CD14-positive monocyte (primary cell): Measurements from ENCODE around the gene EPHA1. TPM values are rescaled to one million over a fixed set of nuclear protein-coding genes. Genes with fewer than 3 reads are reported as not detected.
A peak's percentile ranks its signal among the peaks of the same experiment; 100 is the strongest.

ENCODE experiments used
- DNase-seq, 3 donors: peaks; one replicate each; pipeline ENCODE4 v3.0.0-alpha.2; 2011 to 2022
- H2AFZ ChIP-seq: 2 replicates; pipeline ENCODE4 v1.6.0; 2012; ENCODE audit warnings: mild to moderate bottlenecking, low read depth, low read length, inconsistent platforms; ENCODE audit not compliant: insufficient read depth, poor library complexity, severe bottlenecking
- H3K27ac ChIP-seq, 2 donors: 1 replicate in 1 of 2; 2 replicates in 1 of 2; pipeline ENCODE4 v1.5.1; 2012 to 2013; ENCODE audit warnings: low read length in 2 of 2, control low read depth in 1 of 2, inconsistent platforms in 1 of 2, low read depth in 1 of 2, mild to moderate bottlenecking in 1 of 2
- H3K27me3 ChIP-seq, 2 donors: one replicate each; pipeline versions ENCODE4 v1.6.0 to v1.6.1; 2011 to 2013; ENCODE audit warnings: low read length in 2 of 2; ENCODE audit not compliant: control insufficient read depth in 2 of 2, insufficient read depth in 2 of 2
- H3K36me3 ChIP-seq, 2 donors: replicated peaks in 1 of 2; 1 replicate in 1 of 2; 2 replicates in 1 of 2; pipeline versions ENCODE4 v1.5.1 to v1.6.1; 2012 to 2013; ENCODE audit warnings: low read length in 2 of 2, control low read depth in 1 of 2, inconsistent platforms in 1 of 2, mild to moderate bottlenecking in 1 of 2; ENCODE audit not compliant: insufficient read depth in 2 of 2, control insufficient read depth in 1 of 2
- H3K4me1 ChIP-seq, 2 donors: 1 replicate in 1 of 2; 2 replicates in 1 of 2; pipeline versions ENCODE4 v1.5.1 to v1.6.1; 2012 to 2013; ENCODE audit warnings: low read length in 2 of 2, control low read depth in 1 of 2, inconsistent platforms in 1 of 2, mild to moderate bottlenecking in 1 of 2, moderate library complexity in 1 of 2; ENCODE audit not compliant: insufficient read depth in 2 of 2, control insufficient read depth in 1 of 2
- H3K4me2 ChIP-seq: replicated peaks from 2 replicates; pipeline ENCODE3; 2012; ENCODE audit warnings: low read length, moderate library complexity, mild to moderate bottlenecking; ENCODE audit not compliant: poor library complexity, severe bottlenecking; ENCODE audit errors: extremely low read depth
- H3K4me3 ChIP-seq, 3 experiments: fragments of 200-600 bp in 1 of 3; sonication (generic) in 1 of 3; replicated peaks in 1 of 3; 1 replicate in 2 of 3; 2 replicates in 1 of 3; pipeline ENCODE4 v1.5.1; 2011 to 2013; ENCODE audit warnings: low read length in 3 of 3, mild to moderate bottlenecking in 3 of 3, control low read depth in 2 of 3, low read depth in 2 of 3, inconsistent platforms in 1 of 3, moderate library complexity in 1 of 3
- H3K79me2 ChIP-seq: 2 replicates; pipeline ENCODE4 v1.6.0; 2012; ENCODE audit warnings: mild to moderate bottlenecking, control low read depth, inconsistent platforms, low read length, moderate library complexity; ENCODE audit not compliant: insufficient read depth
- H3K9ac ChIP-seq: 2 replicates; pipeline ENCODE4 v1.6.0; 2017; ENCODE audit warnings: low read length, mild to moderate bottlenecking; ENCODE audit not compliant: insufficient read depth, poor library complexity, severe bottlenecking
- H3K9me3 ChIP-seq, 2 donors: replicated peaks in 1 of 2; 1 replicate in 1 of 2; 2 replicates in 1 of 2; pipeline versions ENCODE4 v1.5.1 to v1.6.1; 2012 to 2013; ENCODE audit warnings: low read length in 2 of 2, control low read depth in 1 of 2; ENCODE audit not compliant: control insufficient read depth in 1 of 2, insufficient read depth in 1 of 2
- H4K20me1 ChIP-seq: 2 replicates; pipeline ENCODE4 v1.6.0; 2012; ENCODE audit warnings: mild to moderate bottlenecking, low read length, control low read depth, moderate library complexity; ENCODE audit not compliant: insufficient read depth
- H3K27ac Mint-ChIP-seq, 7 donors: one replicate each; pipeline ENCODE4 v1.8.0; 2020; ENCODE audit warnings: mild to moderate bottlenecking in 7 of 7, mixed read lengths in 7 of 7, moderate library complexity in 6 of 7, inconsistent platforms in 2 of 7
- H3K27me3 Mint-ChIP-seq, 3 donors: one replicate each; pipeline ENCODE4 v1.8.0; 2021 to 2022; ENCODE audit warnings: low read depth in 3 of 3, mild to moderate bottlenecking in 3 of 3, mixed read lengths in 3 of 3, moderate library complexity in 3 of 3, inconsistent platforms in 1 of 3
- H3K36me3 Mint-ChIP-seq, 2 donors: one replicate each; pipeline ENCODE4 v1.8.0; 2020; ENCODE audit warnings: mixed read lengths in 2 of 2, inconsistent platforms in 1 of 2, mild to moderate bottlenecking in 1 of 2
- H3K4me1 Mint-ChIP-seq: one replicate; pipeline ENCODE4 v1.8.0; 2020; ENCODE audit warnings: mild to moderate bottlenecking, mixed read lengths
- H3K4me3 Mint-ChIP-seq, 2 donors: one replicate each; pipeline ENCODE4 v1.8.0; 2020; ENCODE audit warnings: mild to moderate bottlenecking in 2 of 2, mixed read lengths in 2 of 2, moderate library complexity in 1 of 2
- H3K9me3 Mint-ChIP-seq, 7 donors: one replicate each; pipeline ENCODE4 v1.8.0; 2020 to 2022; ENCODE audit warnings: mixed read lengths in 7 of 7, mild to moderate bottlenecking in 6 of 7, moderate library complexity in 6 of 7, inconsistent platforms in 2 of 7
- WGBS: methylation state at CpG from one replicate; pipeline ENCODE4 v1.1.5; 2013; ENCODE audit warnings: missing lambda C conversion rate; ENCODE audit not compliant: insufficient coverage; 5-methylcytosine and 5-hydroxymethylcytosine counted together
- intact Hi-C, 2 donors: fragments of 100-400 bp; cut with micrococcal nuclease; formaldehyde crosslinking; loops; one replicate each; pipeline versions ENCODE4 v1.15.0 to v1.15.1; 2023
- polyA minus RNA-seq: library from RNA; depleted of rRNA, polyadenylated mRNA; stranded (reverse); fragments of >200 nt; gene quantifications from 2 replicates; pipeline ENCODE4 v1.2.3, GENCODE V29; 2012
- polyA plus RNA-seq, 3 donors: library from polyadenylated mRNA; depleted of rRNA in 1 of 3; unstranded in 2 of 3; stranded (reverse) in 1 of 3; fragments of 300-500 nt in 2 of 3; fragments of >200 nt in 1 of 3; fragmentation: Illumina TruSeq in 2 of 3; gene quantifications; 1 replicate in 2 of 3; 2 replicates in 1 of 3; pipeline ENCODE4 v1.2.3, GENCODE V29; 2012 to 2021
- total RNA-seq, 12 experiments: library from RNA in 1 of 12; stranded (reverse) in 1 of 12; fragments of 120-200 nt in 1 of 12; gene quantifications; one replicate each; pipeline ENCODE4 v1.2.4 and lab custom pipeline; 2013 to 2026; ENCODE audit warnings: mixed read lengths in 6 of 12, inconsistent platforms in 1 of 12
- TF ChIP-seq, protein P1 (sequence below): fragments of 200-600 bp; IDR thresholded peaks from one replicate; pipeline ENCODE4 v1.8.0; 2022; ENCODE audit warnings: antibody characterized with exemption, mild to moderate bottlenecking

Gene EPHA1
- total RNA-seq (2013) = 0.25 TPM
- polyA plus RNA-seq (under 1 TPM in 2 of 3 donors, not detected in 1; 0.50 to 0.95 TPM), polyA minus RNA-seq (0.48 and 0.69 TPM in 2 replicates), total RNA-seq (lab: John Stamatoyannopoulos, UW) (0 to 1.4 (median 0.25) reads per million in 11 experiments)

DNA sequence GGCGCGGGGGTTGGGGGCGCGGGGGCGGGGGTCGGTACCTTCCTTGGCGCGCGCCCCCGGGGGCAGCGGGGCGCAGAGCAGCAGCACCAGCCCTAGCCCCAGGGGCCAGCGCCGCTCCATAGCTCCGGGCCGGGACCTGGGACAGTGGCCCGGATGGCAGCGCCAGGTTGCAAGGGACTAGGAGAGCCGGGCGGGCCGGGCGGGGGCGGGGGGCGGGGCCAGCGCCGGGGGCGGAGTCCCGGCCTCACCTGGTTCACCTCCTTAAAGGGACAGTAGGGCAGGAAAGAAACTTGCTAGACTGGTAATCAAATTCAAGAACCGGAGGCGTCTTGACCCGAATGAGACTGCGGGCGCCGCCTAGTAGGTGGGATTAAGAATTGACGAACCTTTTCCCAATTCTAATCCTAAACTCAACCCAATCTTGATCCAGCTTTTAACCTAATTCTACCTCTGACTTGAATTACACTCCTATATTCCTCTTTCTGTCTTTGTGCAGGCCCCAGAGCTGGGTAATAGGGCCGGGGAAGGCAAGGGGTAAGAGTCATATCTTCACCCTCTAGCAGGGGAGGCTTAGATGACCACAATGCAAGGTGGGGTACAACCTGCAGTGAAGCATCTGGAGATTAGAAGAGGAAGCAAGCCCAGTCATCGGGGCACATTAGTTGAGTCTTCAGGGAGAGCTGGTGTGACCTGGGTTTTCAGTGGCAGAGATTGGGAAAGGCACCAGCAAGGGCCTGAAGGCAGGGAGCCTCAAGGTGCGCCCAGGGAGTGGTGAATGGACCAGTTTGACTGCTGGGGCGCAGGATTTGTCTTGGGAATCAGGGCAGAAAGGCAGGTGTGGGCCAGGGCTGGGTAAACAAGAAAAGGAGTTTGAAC lies at the start of gene EPHA1:
Gene EPHA1, minus strand, starts transcription at position 171 of the 876 bp plus-strand sequence. Its CDS starts 51 bp downstream, at position 120.
- H3K9ac ChIP-seq = peak within 1 kb of the TSS; percentile 19
- peaks cover 68% of the 10 kb centered on the region for H3K4me1 Mint-ChIP-seq
- intact Hi-C loops = loop anchor here in 1 of 2 donors (10.0 kb wide), 1 partner anchor 94 kb away; the partner anchor contains the start of gene CLCN1
- peak within 1 kb of the TSS; percentile 55 for H2AFZ ChIP-seq
- 40% methylated on average over 5 of the region's 39 CpGs for WGBS
- H3K4me2 ChIP-seq = peak within 1 kb of the TSS; percentile 83
- peaks cover 63 to 65% of the 10 kb centered on the region in 2 donors for H3K4me1 ChIP-seq
- TF ChIP-seq, protein P1, sequence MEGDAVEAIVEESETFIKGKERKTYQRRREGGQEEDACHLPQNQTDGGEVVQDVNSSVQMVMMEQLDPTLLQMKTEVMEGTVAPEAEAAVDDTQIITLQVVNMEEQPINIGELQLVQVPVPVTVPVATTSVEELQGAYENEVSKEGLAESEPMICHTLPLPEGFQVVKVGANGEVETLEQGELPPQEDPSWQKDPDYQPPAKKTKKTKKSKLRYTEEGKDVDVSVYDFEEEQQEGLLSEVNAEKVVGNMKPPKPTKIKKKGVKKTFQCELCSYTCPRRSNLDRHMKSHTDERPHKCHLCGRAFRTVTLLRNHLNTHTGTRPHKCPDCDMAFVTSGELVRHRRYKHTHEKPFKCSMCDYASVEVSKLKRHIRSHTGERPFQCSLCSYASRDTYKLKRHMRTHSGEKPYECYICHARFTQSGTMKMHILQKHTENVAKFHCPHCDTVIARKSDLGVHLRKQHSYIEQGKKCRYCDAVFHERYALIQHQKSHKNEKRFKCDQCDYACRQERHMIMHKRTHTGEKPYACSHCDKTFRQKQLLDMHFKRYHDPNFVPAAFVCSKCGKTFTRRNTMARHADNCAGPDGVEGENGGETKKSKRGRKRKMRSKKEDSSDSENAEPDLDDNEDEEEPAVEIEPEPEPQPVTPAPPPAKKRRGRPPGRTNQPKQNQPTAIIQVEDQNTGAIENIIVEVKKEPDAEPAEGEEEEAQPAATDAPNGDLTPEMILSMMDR = peak; percentile 35
- H3K4me3 Mint-ChIP-seq = peak within 1 kb of the TSS; percentile 75 to 88
- H3K27me3 ChIP-seq = no peaks in the 10 kb centered on the region
- peak in 2 of 3 donors; percentile 26 to 33 for DNase-seq
- peak within 1 kb of the TSS; percentile 17 to 73 (median 37) for H3K4me3 ChIP-seq
- H3K36me3 ChIP-seq = no peaks in the 10 kb centered on the region
- peaks cover 38% of the 10 kb centered on the region for H3K79me2 ChIP-seq
- peak within 1 kb of the TSS; percentile 70 to 96 (median 88) for H3K27ac Mint-ChIP-seq
- peaks cover 0 to 3% (median 0%) of the 10 kb centered on the region in 3 donors for H3K27me3 Mint-ChIP-seq
- H4K20me1 ChIP-seq = no peaks in the 10 kb centered on the region
- H3K27ac ChIP-seq = peak within 1 kb of the TSS in 1 of 2 donors; percentile 80
- no peaks in the 10 kb centered on the region for H3K9me3 ChIP-seq
- peaks cover 0 to 2% (median 0%) of the 10 kb centered on the region in 7 donors for H3K9me3 Mint-ChIP-seq
- H3K36me3 Mint-ChIP-seq = peaks cover 0 to 2% of the 10 kb centered on the region in 2 donors

DNA sequence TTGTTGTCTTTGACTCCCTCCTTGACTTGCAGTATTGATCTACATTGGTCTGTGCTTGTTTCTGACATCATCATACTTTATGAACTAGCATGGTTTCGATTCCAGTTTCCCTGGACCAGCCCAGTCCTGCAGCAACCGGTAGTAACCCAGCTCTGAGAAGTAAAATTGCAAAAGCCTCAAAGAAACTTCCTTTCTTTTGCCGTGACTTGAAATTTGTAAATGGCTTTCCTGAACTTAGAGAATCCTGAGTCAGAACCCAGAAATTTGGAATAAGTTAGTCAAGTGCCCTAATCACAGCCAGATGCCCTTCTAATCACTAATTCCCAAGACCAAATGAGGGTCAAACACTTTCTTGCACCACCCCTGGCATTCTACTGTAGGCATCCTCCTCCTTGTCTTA lies 49.6 kb upstream of the EPHA1 start:
- Histone ChIP-seq H3K79me2 (peaks cover 5% of the 10 kb centered on the region), H3K4me2 (peak overlapping the region; percentile 59), H3K9ac (peak overlapping the region; percentile 2), H3K36me3 (no peaks in the 10 kb centered on the region), H3K9me3 (peaks cover 0 to 5% of the 10 kb centered on the region in 2 donors), H3K27ac (peak overlapping the region; percentile 41 to 82), H4K20me1 (no peaks in the 10 kb centered on the region), H3K4me3 (peak overlapping the region in 2 of 3 experiments; percentile 19 to 57), H2AFZ (peak overlapping the region; percentile 61), H3K4me1 (peaks cover 25 to 30% of the 10 kb centered on the region in 2 donors), H3K27me3 (no peaks in the 10 kb centered on the region)
- WGBS = 6% methylated on average over 2 of the region's 3 CpGs
- Mint-ChIP-seq H3K4me1 (peaks cover 35% of the 10 kb centered on the region), H3K9me3 (peaks cover 0 to 9% (median 2%) of the 10 kb centered on the region in 7 donors), H3K4me3 (peak overlapping the region; percentile 32 to 75), H3K27ac (peak overlapping the region; percentile 72 to 92 (median 85)), H3K36me3 (peaks cover 0 to 4% of the 10 kb centered on the region in 2 donors), H3K27me3 (no peaks in the 10 kb centered on the region)
- intact Hi-C loops = no loop called here
- TF ChIP-seq, protein P1 = no peak
- DNase-seq = peak; percentile 36 to 66 (median 59)
